Tibial nerve (tissue), 4 donors: ENCODE measurements around the gene NDUFS1. TPM values are rescaled to one million over a fixed set of nuclear protein-coding genes. Genes with fewer than 3 reads are reported as not detected.
"Not testable (repeated sequence)": the region's sequence is repeated elsewhere in the genome, so short reads cannot be mapped to it uniquely, and the experiment has no call there.

ENCODE experiments used
- DNase-seq, 2 donors: peaks; one replicate each; pipeline ENCODE4 v3.0.0-alpha.2; 2019; ENCODE audit warnings: low spot score in 2 of 2
- H3K27ac ChIP-seq, 4 donors: fragments of 200-600 bp; sonication (generic) in 3 of 4; one replicate each; pipeline ENCODE4 v1.5.1; 2017 to 2019; ENCODE audit warnings: mild to moderate bottlenecking in 1 of 4
- H3K27me3 ChIP-seq, 2 donors: fragments of 200-600 bp; sonication (generic) in 1 of 2; one replicate each; pipeline versions ENCODE4 v1.5.1 to v1.6.0; 2017 to 2019
- H3K36me3 ChIP-seq, 3 donors: fragments of 200-600 bp; sonication (generic); one replicate each; pipeline ENCODE4 v1.5.1; 2018 to 2019
- H3K4me1 ChIP-seq, 4 donors: fragments of 200-600 bp; sonication (generic) in 3 of 4; one replicate each; pipeline ENCODE4 v1.5.1; 2017 to 2019
- H3K4me3 ChIP-seq, 4 donors: fragments of 200-600 bp; sonication (generic) in 3 of 4; one replicate each; pipeline ENCODE4 v1.5.1; 2017 to 2019; ENCODE audit warnings: mild to moderate bottlenecking in 1 of 4, moderate library complexity in 1 of 4
- H3K9me3 ChIP-seq, 4 donors: fragments of 200-600 bp; sonication (generic) in 3 of 4; one replicate each; pipeline ENCODE4 v1.5.1; 2017 to 2019
- CTCF ChIP-seq, 5 experiments: fragments of 200-600 bp in 3 of 5; fragments of 450-650 bp in 2 of 5; sonication (generic) in 3 of 5; IDR thresholded peaks; one replicate each; pipeline ENCODE4 v1.5.1; 2016 to 2019; ENCODE audit warnings: antibody characterized with exemption in 5 of 5, mild to moderate bottlenecking in 3 of 5, moderate library complexity in 2 of 5
- EP300 ChIP-seq, 2 donors: sonication (generic); formaldehyde crosslinking; IDR thresholded peaks; one replicate each; pipeline ENCODE4 v1.6.1; 2017; ENCODE audit warnings: antibody characterized with exemption in 2 of 2, mild to moderate bottlenecking in 1 of 2
- POLR2A ChIP-seq, 2 donors: fragments of 450-650 bp; IDR thresholded peaks; one replicate each; pipeline ENCODE4 v1.6.1; 2017; ENCODE audit warnings: antibody characterized with exemption in 2 of 2, mild to moderate bottlenecking in 2 of 2, moderate library complexity in 2 of 2
- WGBS, 2 donors: methylation state at CpG; one replicate each; pipeline ENCODE4 v1.1.5; 2018; 5-methylcytosine and 5-hydroxymethylcytosine counted together
- total RNA-seq, 4 donors: library from RNA; depleted of rRNA; stranded (reverse); fragments of >200 nt; gene quantifications; one replicate each; pipeline ENCODE4 v1.1.0, GENCODE V29; 2016

The NDUFS1 gene
- total RNA-seq, 4 donors from 2014 or later: 37.8 to 68.6 (median 53.0) TPM

- TF ChIP-seq CTCF (IDR thresholded peaks at IDR 0.05) (no peak), POLR2A (IDR thresholded peaks at IDR 0.05) (no peak), EP300 (IDR thresholded peaks at IDR 0.05) (no peak)
- Histone ChIP-seq H3K27ac (no peak overlapping the region), H3K4me1 (no peaks in the 10 kb centered on the region), H3K4me3 (no peak overlapping the region), H3K27me3 (no peaks in the 10 kb centered on the region), H3K9me3 (no peaks in the 10 kb centered on the region), H3K36me3 (peaks cover 0 to 13% (median 0%) of the 10 kb centered on the region in 3 donors)
- DNase-seq: no peak
- WGBS, 2 donors: 94 to 95% methylated on average over 4 of the region's 4 CpGs
These were observed 13.9 kb upstream of the NDUFS1 start for GRCh38 chr2:206173147-206173546.

DNA sequence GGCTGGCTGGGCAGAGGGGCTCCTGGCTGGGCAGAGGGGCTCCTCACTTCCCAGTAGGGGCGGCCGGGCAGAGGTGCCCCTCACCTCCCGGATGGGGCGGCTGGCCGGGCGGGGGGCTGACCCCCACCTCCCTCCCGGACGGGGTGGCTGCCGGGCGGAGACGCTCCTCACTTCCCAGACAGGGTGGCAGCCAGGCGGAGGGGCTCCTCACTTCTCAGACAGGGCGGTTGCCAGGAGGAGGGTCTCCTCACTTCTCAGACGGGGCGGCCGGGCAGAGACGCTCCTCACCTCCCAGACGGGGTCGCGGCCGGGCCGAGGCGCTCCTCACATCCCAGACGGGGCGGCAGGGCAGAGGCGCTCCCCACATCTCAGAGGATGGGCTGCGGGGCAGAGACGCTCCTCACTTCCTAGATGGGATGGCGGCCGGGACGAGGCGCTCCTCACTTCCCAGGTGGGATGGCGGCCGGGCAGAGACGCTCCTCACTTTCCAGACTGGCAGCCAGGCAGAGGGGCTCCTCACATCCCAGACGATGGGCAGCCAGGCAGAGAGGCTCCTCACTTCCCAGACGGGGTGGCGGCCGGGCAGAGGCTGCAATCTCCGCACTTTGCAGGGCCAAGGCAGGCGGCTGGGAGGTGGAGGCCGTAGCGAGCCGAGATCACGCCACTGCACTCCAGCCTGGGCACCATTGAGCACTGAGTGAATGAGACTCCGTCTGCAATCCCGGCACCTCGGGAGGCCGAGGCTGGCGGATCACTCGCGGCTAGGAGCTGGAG lies 12.6 kb upstream of the NDUFS1 start:
- H3K27ac ChIP-seq, H3K9me3 ChIP-seq, H3K4me1 ChIP-seq, DNase-seq, H3K4me3 ChIP-seq, H3K27me3 ChIP-seq: not testable (repeated sequence)
- peaks cover 0 to 25% (median 0%) of the 10 kb centered on the region in 3 donors for H3K36me3 ChIP-seq
- 99% methylated on average over 14 of the region's 52 CpGs; no CpG with 5 or more reads in 1 of the 2 donors for WGBS, 2 donors

- H3K9me3 ChIP-seq, H3K27ac ChIP-seq, DNase-seq, H3K4me1 ChIP-seq, H3K4me3 ChIP-seq, H3K27me3 ChIP-seq: not testable (repeated sequence)
- H3K36me3 ChIP-seq: peaks cover 0 to 37% (median 0%) of the 10 kb centered on the region in 3 donors
- whole genome bisulfite sequencing, 2 donors: 95 to 98% methylated on average over 4 of the region's 4 CpGs
These were observed 9.0 kb upstream of the NDUFS1 start for GRCh38 chr2:206168230-206168629.

DNA sequence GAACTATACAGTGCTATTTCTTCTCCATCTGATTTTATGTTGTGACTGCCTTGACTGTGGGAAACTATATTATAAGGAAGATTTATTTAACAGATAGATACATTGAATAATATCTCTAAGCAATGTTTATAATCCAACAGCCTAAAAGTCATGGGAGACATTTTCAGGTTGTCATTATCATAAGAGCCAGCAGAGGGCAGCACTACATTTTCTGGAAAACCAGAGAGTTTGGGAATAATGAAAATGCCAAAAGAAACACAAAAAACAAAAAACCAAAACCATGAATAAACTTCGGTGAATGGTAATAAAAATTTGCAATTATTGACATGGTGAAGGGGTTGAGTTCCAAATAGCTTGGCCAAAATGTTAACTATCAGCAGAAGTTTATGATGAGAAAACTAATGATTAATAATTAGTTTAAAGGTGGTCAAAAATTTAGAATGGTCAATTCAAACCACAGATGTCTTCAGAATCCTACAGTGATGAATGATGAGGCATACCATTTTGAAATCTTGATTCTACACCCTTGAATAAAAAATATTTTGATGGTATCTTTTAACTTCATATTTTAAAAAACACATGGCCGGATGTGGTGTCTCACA lies 5.1 kb upstream of the NDUFS1 start:
- H3K4me3 ChIP-seq: no peak overlapping the region
- DNase-seq: peak in 1 of 2 donors; percentile 75
- no peaks in the 10 kb centered on the region for H3K27me3 ChIP-seq
- peaks cover 0 to 29% (median 10%) of the 10 kb centered on the region in 4 donors for H3K4me1 ChIP-seq
- H3K36me3 ChIP-seq: peaks cover 0 to 60% (median 15%) of the 10 kb centered on the region in 3 donors
- no peaks in the 10 kb centered on the region for H3K9me3 ChIP-seq
- WGBS, 2 donors: 55 to 58% methylated on average over 2 of the region's 2 CpGs
- no peak overlapping the region for H3K27ac ChIP-seq
- TF ChIP-seq CTCF (IDR thresholded peaks at IDR 0.05) (peak; percentile 60 to 72 (median 69)), POLR2A (IDR thresholded peaks at IDR 0.05) (no peak)

DNA sequence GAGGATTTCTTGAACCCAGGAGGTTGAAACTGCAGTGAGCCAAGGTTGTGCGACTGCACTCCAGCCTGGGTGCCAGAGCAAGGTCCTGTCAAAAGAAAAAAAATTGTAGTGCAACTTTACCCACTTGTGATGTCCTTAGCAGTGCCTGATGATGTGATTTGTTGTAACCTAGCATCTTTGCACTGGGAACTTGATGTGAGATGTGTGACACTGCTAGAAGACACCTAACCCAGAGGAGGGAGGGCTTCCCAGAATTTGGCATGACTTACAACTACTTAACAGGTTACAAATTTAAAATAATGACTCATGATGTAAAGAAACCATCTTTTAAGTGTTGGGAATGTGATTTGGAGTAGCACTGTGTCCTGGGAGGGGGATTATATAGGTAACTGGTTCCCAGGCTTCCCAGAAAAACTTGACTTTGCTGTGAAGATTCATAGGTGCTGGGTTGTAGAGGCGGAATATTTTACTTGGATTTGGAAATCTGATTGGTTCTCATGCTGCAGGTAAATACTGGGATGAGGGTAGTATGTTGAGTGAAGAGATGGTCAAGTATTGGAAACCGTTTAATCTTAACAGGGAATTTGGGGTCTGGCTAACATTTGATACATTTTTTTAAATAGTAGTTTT lies 4.1 kb upstream of the NDUFS1 start:
- Histone ChIP-seq H3K4me1 (peaks cover 0 to 30% (median 11%) of the 10 kb centered on the region in 4 donors), H3K36me3 (peaks cover 0 to 50% (median 15%) of the 10 kb centered on the region in 3 donors), H3K4me3 (no peak overlapping the region), H3K9me3 (no peaks in the 10 kb centered on the region), H3K27me3 (no peaks in the 10 kb centered on the region), H3K27ac (no peak overlapping the region)
- WGBS, 2 donors: 78 to 85% methylated on average over 3 of the region's 3 CpGs
- no peak for DNase-seq
- TF ChIP-seq CTCF (IDR thresholded peaks at IDR 0.05) (no peak), EP300 (IDR thresholded peaks at IDR 0.05) (no peak), POLR2A (IDR thresholded peaks at IDR 0.05) (no peak)

GRCh38 chr2:206162401-206162800 lies 3.2 kb upstream of the NDUFS1 start:
- H3K27ac ChIP-seq, H3K9me3 ChIP-seq, H3K4me3 ChIP-seq, H3K27me3 ChIP-seq, DNase-seq: not testable (repeated sequence)
- Histone ChIP-seq H3K36me3 (peaks cover 0 to 40% (median 15%) of the 10 kb centered on the region in 3 donors), H3K4me1 (peaks cover 0 to 39% (median 21%) of the 10 kb centered on the region in 4 donors)
- WGBS, 2 donors: 82% methylated on average over 4 of the region's 4 CpGs
